Ovary (tissue), 3 donors: Measurements from ENCODE around the gene CD300LF.

Source experiments
- CTCF ChIP-seq, 3 donors: fragments of 450-650 bp in 2 of 3; fragments of 200-600 bp in 1 of 3; IDR thresholded peaks; one replicate each; pipeline versions ENCODE4 v1.5.1 to v1.8.0; 2016 to 2022; ENCODE audit warnings: antibody characterized with exemption in 3 of 3, mild to moderate bottlenecking in 1 of 3
- EP300 ChIP-seq: sonication (generic); formaldehyde crosslinking; IDR thresholded peaks from one replicate; pipeline ENCODE4 v1.6.1; 2017; ENCODE audit warnings: antibody characterized with exemption
- POLR2A ChIP-seq: fragments of 450-650 bp; IDR thresholded peaks from one replicate; pipeline ENCODE4 v1.6.1; 2017; ENCODE audit warnings: antibody characterized with exemption, mild to moderate bottlenecking, moderate library complexity
- donor health status: DM: no; HTN: no; CAD: no.

DNA sequence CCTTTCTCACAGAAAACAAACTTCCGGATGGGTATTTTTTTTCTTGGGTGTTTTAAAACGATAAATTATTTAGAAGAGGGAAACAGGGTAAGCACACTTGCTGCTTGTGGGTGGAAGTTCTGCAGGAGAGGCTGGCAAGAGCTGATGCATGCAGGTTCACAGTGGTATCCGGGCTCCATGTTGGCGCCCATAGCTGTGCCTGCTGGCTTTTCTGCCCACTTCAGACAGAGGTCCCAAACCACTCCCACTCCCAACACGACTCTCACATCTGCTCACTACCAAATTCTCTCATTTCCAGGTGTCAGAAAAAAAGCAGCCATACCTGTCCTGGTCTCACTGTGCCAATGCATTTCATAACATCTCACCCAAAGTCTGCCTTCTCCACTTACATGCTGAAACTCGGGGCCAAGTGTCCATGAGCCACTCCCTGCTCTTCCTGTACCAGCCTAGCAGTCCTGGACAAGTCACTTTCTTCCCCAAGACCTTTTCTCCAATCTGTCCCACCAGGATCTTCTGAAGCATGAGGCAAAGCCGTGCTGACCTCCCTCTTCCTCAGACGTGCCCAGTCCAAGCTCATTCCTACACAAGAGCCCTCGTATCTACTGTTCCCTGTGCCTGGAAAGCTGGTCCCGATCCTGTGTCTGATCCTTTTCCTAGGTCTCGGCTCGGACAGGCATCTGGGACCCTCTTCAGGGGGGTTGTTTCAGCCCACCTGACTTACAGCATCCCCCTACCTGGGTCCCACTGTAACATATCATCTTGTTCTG lies 1.5 kb downstream of the CD300LF start:
- no peak for TF ChIP-seq CTCF (IDR thresholded peaks at IDR 0.05)
- TF ChIP-seq POLR2A = no peak
- no peak for TF ChIP-seq EP300
